H1 (cell line): ENCODE measurements around the gene SND1. TPM values are rescaled to one million over a fixed set of nuclear protein-coding genes. Genes with fewer than 3 reads are reported as not detected.
A peak's percentile ranks its signal among the peaks of the same experiment; 100 is the strongest.

Source experiments
- CTCF ChIA-PET: fragments of 300-600 bp; sonication (Branson Sonifier 250); formaldehyde crosslinking; loops from one replicate; lab custom pipeline; 2021; ENCODE audit not compliant: partially characterized antibody; lab: Charles Lee
- POLR2A ChIA-PET: fragments of 300-600 bp; sonication (Branson Sonifier 250); formaldehyde crosslinking; loops from one replicate; lab custom pipeline; 2021; ENCODE audit warnings: inconsistent platforms; ENCODE audit not compliant: partially characterized antibody; lab: Charles Lee
- DNase-seq, 2 experiments: peaks; one replicate each; pipeline versions ENCODE4 v3.0.0 to v3.0.0-alpha.2; 2010 to 2022; ENCODE audit warnings: low spot score in 2 of 2, low read depth in 1 of 2, mixed read lengths in 1 of 2
- FAIRE-seq: peaks from 2 replicates; lab custom pipeline; 2011; peaks lifted over from hg19 to GRCh38; lab: Jason Lieb, UNC
- H2AFZ ChIP-seq: 2 replicates; pipeline ENCODE4 v1.8.1; 2012; ENCODE audit warnings: low read length, inconsistent platforms
- H2AK5ac ChIP-seq: 2 replicates; pipeline ENCODE4 v1.6.1; 2013; ENCODE audit warnings: low read depth, low read length
- H2BK120ac ChIP-seq: replicated peaks from 2 replicates; pipeline ENCODE3; 2013; ENCODE audit warnings: low read depth, low read length, inconsistent platforms
- H2BK12ac ChIP-seq: 2 replicates; pipeline ENCODE4 v1.6.1; 2013; ENCODE audit warnings: low read depth, low read length
- H2BK15ac ChIP-seq: 2 replicates; pipeline ENCODE4 v1.6.1; 2013; ENCODE audit warnings: low read length
- H2BK20ac ChIP-seq: 2 replicates; pipeline ENCODE4 v1.6.1; 2013; ENCODE audit warnings: low read length
- H2BK5ac ChIP-seq: 2 replicates; pipeline ENCODE4 v1.6.1; 2013; ENCODE audit warnings: low read depth, low read length
- H3K14ac ChIP-seq: 2 replicates; pipeline ENCODE4 v1.6.1; 2013; ENCODE audit warnings: inconsistent platforms; ENCODE audit not compliant: insufficient read length
- H3K18ac ChIP-seq: 2 replicates; pipeline ENCODE4 v1.6.1; 2013; ENCODE audit warnings: low read length; ENCODE audit errors: extremely low read depth
- H3K23ac ChIP-seq: 2 replicates; pipeline ENCODE4 v1.6.1; 2013; ENCODE audit warnings: inconsistent platforms; ENCODE audit not compliant: insufficient read length
- H3K23me2 ChIP-seq: 2 replicates; pipeline ENCODE4 v1.6.1; 2013; ENCODE audit warnings: low read depth, low read length
- H3K27ac ChIP-seq: 2 replicates; pipeline ENCODE4 v1.6.1; 2011; ENCODE audit warnings: low read depth, low read length, inconsistent platforms
- H3K27me3 ChIP-seq, 4 experiments: replicated peaks in 1 of 4; 1 replicate in 1 of 4; 2 replicates in 3 of 4; pipeline versions ENCODE4 v1.6.1 to v1.8.1; 2011 to 2013; ENCODE audit warnings: low read length in 3 of 4, mild to moderate bottlenecking in 3 of 4, inconsistent platforms in 2 of 4, mixed read lengths in 2 of 4, moderate library complexity in 1 of 4; ENCODE audit not compliant: control insufficient read depth in 3 of 4, insufficient read depth in 3 of 4; ENCODE audit errors: extremely low read depth in 1 of 4
- H3K36me3 ChIP-seq, 4 experiments: 2 replicates each; pipeline versions ENCODE4 v1.6.1 to v1.8.1; 2011 to 2013; ENCODE audit warnings: mild to moderate bottlenecking in 4 of 4, low read length in 3 of 4, moderate library complexity in 2 of 4, control low read depth in 1 of 4, inconsistent platforms in 1 of 4; ENCODE audit not compliant: insufficient read depth in 4 of 4, control insufficient read depth in 2 of 4
- H3K4ac ChIP-seq: replicated peaks from 2 replicates; pipeline ENCODE3; 2013; ENCODE audit warnings: low read length, low read depth, mixed read lengths, inconsistent platforms; ENCODE audit not compliant: insufficient read length
- H3K4me1 ChIP-seq, 4 experiments: replicated peaks in 1 of 4; 1 replicate in 1 of 4; 2 replicates in 3 of 4; pipeline versions ENCODE4 v1.6.1 to v1.8.1; 2011 to 2013; ENCODE audit warnings: low read length in 3 of 4, inconsistent platforms in 2 of 4, mixed read lengths in 1 of 4; ENCODE audit not compliant: insufficient read depth in 4 of 4, control insufficient read depth in 3 of 4
- H3K4me2 ChIP-seq, 2 experiments: 2 replicates each; pipeline versions ENCODE4 v1.6.1 to v1.8.1; 2011 to 2013; ENCODE audit warnings: low read depth in 2 of 2, low read length in 2 of 2, control low read depth in 1 of 2, inconsistent platforms in 1 of 2, mild to moderate bottlenecking in 1 of 2; ENCODE audit not compliant: insufficient read depth in 1 of 2
- H3K4me3 ChIP-seq, 4 experiments: fragments of 200-600, 300-600 bp in 1 of 4; sonication (generic), shearing (Covaris generic), sonication (Bioruptor Twin) in 1 of 4; 2 replicates each; pipeline versions ENCODE4 v1.5.1 to v1.8.1; 2011 to 2016; ENCODE audit warnings: low read length in 4 of 4, low read depth in 3 of 4, control low read depth in 2 of 4, inconsistent platforms in 2 of 4, mild to moderate bottlenecking in 2 of 4, mixed read lengths in 1 of 4, moderate library complexity in 1 of 4; ENCODE audit not compliant: insufficient read depth in 2 of 4; ENCODE audit errors: extremely low read depth in 1 of 4
- H3K56ac ChIP-seq: replicated peaks from 2 replicates; pipeline ENCODE3; 2013; ENCODE audit warnings: low read depth, mild to moderate bottlenecking, mixed read lengths, low read length, inconsistent platforms; ENCODE audit not compliant: insufficient read length
- H3K79me1 ChIP-seq: 2 replicates; pipeline ENCODE4 v1.6.1; 2013; ENCODE audit warnings: low read depth, low read length, control low read depth
- H3K79me2 ChIP-seq, 2 experiments: 2 replicates each; pipeline versions ENCODE4 v1.6.1 to v1.8.1; 2012 to 2013; ENCODE audit warnings: low read length in 2 of 2, mild to moderate bottlenecking in 2 of 2, inconsistent platforms in 1 of 2; ENCODE audit not compliant: insufficient read depth in 2 of 2, control insufficient read depth in 1 of 2
- H3K9ac ChIP-seq, 4 experiments: replicated peaks in 1 of 4; 1 replicate in 1 of 4; 2 replicates in 3 of 4; pipeline versions ENCODE4 v1.6.1 to v1.8.1; 2011 to 2013; ENCODE audit warnings: low read depth in 3 of 4, low read length in 3 of 4, control low read depth in 2 of 4, mild to moderate bottlenecking in 2 of 4, moderate library complexity in 2 of 4, inconsistent platforms in 1 of 4; ENCODE audit errors: extremely low read depth in 1 of 4
- H3K9me3 ChIP-seq, 2 experiments: 2 replicates each; pipeline versions ENCODE4 v1.6.1 to v1.8.1; 2012 to 2013; ENCODE audit warnings: mild to moderate bottlenecking in 2 of 2, moderate library complexity in 2 of 2, control low read depth in 1 of 2, inconsistent platforms in 1 of 2, low read depth in 1 of 2, low read length in 1 of 2, mixed read lengths in 1 of 2; ENCODE audit not compliant: insufficient read depth in 2 of 2
- H4K20me1 ChIP-seq, 2 experiments: replicated peaks in 1 of 2; 2 replicates each; pipeline versions ENCODE3 to v1.8.1; 2011 to 2013; ENCODE audit warnings: inconsistent platforms in 2 of 2, low read length in 2 of 2, mild to moderate bottlenecking in 1 of 2; ENCODE audit not compliant: insufficient read depth in 2 of 2, control insufficient read depth in 1 of 2
- H4K5ac ChIP-seq: 2 replicates; pipeline ENCODE4 v1.6.1; 2013; ENCODE audit warnings: low read length, low read depth, mixed read lengths, inconsistent platforms; ENCODE audit not compliant: insufficient read length
- H4K8ac ChIP-seq: 2 replicates; pipeline ENCODE4 v1.8.0; 2013; ENCODE audit warnings: mild to moderate bottlenecking, moderate library complexity, low read length, inconsistent platforms; ENCODE audit not compliant: insufficient read depth; ENCODE audit errors: extremely low read depth
- H4K91ac ChIP-seq: replicated peaks from 2 replicates; pipeline ENCODE3; 2013; ENCODE audit warnings: low read length, mixed read lengths, inconsistent platforms; ENCODE audit not compliant: insufficient read length
- CBX5 ChIP-seq: fragments of 300-800, 300-1000 bp; sonication (generic); IDR thresholded peaks from 2 replicates; pipeline ENCODE4 v1.7.1; 2016; ENCODE audit warnings: antibody characterized with exemption, low read length, low read depth
- CHD1 ChIP-seq: IDR thresholded peaks from 2 replicates; pipeline ENCODE4 v1.6.1; 2012; ENCODE audit warnings: low read depth, low read length, improper control_type of control experiment
- EZH2 ChIP-seq: fragments of 200-600 bp; sonication (generic); IDR thresholded peaks from 2 replicates; pipeline ENCODE4 v1.7.1; 2012; ENCODE audit warnings: low read depth, mild to moderate bottlenecking, moderate library complexity, low read length, inconsistent platforms; ENCODE audit not compliant: severe bottlenecking
- POLR2AphosphoS5 ChIP-seq: IDR thresholded peaks from 2 replicates; pipeline ENCODE4 v1.6.1; 2011; ENCODE audit warnings: low read depth, low read length
- RBBP5 ChIP-seq: IDR thresholded peaks from 2 replicates; pipeline ENCODE4 v1.7.1; 2012; ENCODE audit warnings: low read depth, mild to moderate bottlenecking, inconsistent platforms, low read length, moderate library complexity, borderline replicate concordance
- RFX5 ChIP-seq: IDR thresholded peaks from 2 replicates; pipeline ENCODE4 v1.6.1; 2011; ENCODE audit warnings: low read depth, low read length, improper control_type of control experiment, borderline replicate concordance
- TAF1 ChIP-seq: IDR thresholded peaks from 2 replicates; pipeline ENCODE4 v1.6.1; 2011; ENCODE audit warnings: mild to moderate bottlenecking, low read depth, low read length
- TEAD4 ChIP-seq: IDR thresholded peaks from 2 replicates; pipeline ENCODE4 v1.6.1; 2012; ENCODE audit warnings: low read depth, low read length, inconsistent platforms, mixed read lengths
- ZNF274 ChIP-seq: IDR thresholded peaks from 2 replicates; pipeline ENCODE4 v1.7.0; 2012; ENCODE audit warnings: low read length, borderline replicate concordance; ENCODE audit errors: extremely low read depth
- WGBS, 2 experiments: shearing (Covaris generic) in 1 of 2; methylation state at CpG; one replicate each; pipeline versions ENCODE4 v1.1.6 to v1.1.7; 2013 to 2015; ENCODE audit warnings: low lambda C conversion rate in 2 of 2, mixed read lengths in 2 of 2, inconsistent platforms in 1 of 2, low coverage in 1 of 2, missing lambda C conversion rate in 1 of 2; ENCODE audit not compliant: insufficient replicate concordance in 2 of 2, insufficient coverage in 1 of 2, insufficient read length in 1 of 2; ENCODE audit errors: extremely low coverage in 1 of 2, missing lambda C conversion rate in 1 of 2; 5-methylcytosine and 5-hydroxymethylcytosine counted together
- polyA plus RNA-seq, 7 experiments: library from polyadenylated mRNA; depleted of rRNA in 3 of 7; stranded (reverse) in 5 of 7; unstranded in 2 of 7; fragments of >200 nt in 5 of 7; fragments of 200-250 nt in 2 of 7; gene quantifications; 1 replicate in 5 of 7; 2 replicates in 1 of 7; 4 replicates in 1 of 7; pipeline versions ENCODE4 v1.2.1 to v1.2.3, GENCODE V29; 2011 to 2013; ENCODE audit warnings: missing spikeins in 2 of 7, mixed read lengths in 2 of 7
- total RNA-seq: library from RNA; stranded (reverse); fragmentation: NEBNext Ultra II Directional; extraction: Animal tissue kit (Norgen Biotek cat#: 25700); gene quantifications from 2 replicates; pipeline ENCODE4 v1.2.1, GENCODE V29; 2021
- TF ChIP-seq, protein P1 (sequence below): IDR thresholded peaks from 2 replicates; pipeline ENCODE4 v1.6.1; 2012; ENCODE audit warnings: inconsistent platforms

The SND1 gene
- total and polyA plus RNA-seq, 2 of the 8 experiments (the other 6 are each of a cell fraction or from before 2014, with no cell fraction given), result 122 to 290 TPM

DNA sequence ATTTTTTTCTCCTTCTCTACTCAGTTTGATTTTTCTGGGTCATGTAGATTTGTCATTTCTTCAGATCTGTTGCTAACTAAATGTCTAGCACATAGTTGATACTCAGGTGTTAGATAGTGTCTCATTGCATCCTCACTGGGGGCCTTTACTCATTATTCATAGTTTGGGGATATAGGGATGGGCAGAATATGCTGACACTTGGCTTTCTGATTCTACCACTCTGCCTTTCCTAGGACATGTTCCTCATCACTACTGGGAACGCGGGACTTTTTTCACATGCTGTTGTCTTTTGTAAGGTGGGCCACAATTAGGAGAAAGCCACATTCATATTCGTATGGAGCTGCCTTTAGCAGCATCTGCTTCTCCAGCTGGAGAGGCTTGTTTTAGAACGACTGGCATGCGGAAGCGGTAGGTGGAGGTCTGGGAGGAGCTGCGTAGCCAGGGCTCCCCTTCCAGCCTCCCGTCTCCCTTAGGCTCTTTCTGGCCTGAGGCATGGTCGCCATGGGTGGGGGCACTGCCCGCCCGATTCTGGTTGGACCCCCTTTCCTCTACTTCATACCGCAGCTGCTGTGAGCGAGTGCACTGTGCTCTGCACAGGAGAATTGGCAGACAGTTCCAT is 78.8 kb downstream of the SND1 start:
- FAIRE-seq, result no peak
- Histone ChIP-seq H4K91ac (no peak overlapping the region), H2AK5ac (no peak overlapping the region), H3K14ac (no peak overlapping the region), H3K23ac (no peak overlapping the region), H3K4me2 (peak overlapping the region; percentile 14 to 20; a peak in 3 of 4 replicates), H3K18ac (0 out of 2 replicates have a peak overlapping the region, but pooled peaks have one; percentile 3), H4K20me1 (peaks cover 18 to 24% of the 10 kb centered on the region in 2 experiments), H3K79me2 (peaks cover 3 to 67% of the 10 kb centered on the region in 2 experiments), H4K8ac (no peak overlapping the region), H3K56ac (no peak overlapping the region), H3K4ac (no peak overlapping the region), H3K27ac (no peak overlapping the region), H2BK12ac (no peak overlapping the region), H3K4me1 (peaks cover 5 to 24% (median 12%) of the 10 kb centered on the region in 4 experiments), H3K27me3 (no peaks in the 10 kb centered on the region), H2BK5ac (peak overlapping the region; percentile 80), H3K9me3 (no peaks in the 10 kb centered on the region), H3K79me1 (peaks cover 6% of the 10 kb centered on the region), H3K23me2 (no peaks in the 10 kb centered on the region), H2BK15ac (no peak overlapping the region), H2BK120ac (no peak overlapping the region), H2AFZ (no peak overlapping the region), H3K9ac (no peak overlapping the region), H3K36me3 (peaks cover 2 to 15% (median 7%) of the 10 kb centered on the region in 4 experiments; a peak in 6 of 8 replicates), H3K4me3 (peak overlapping the region in 1 of 4 experiments; percentile 8; a peak in 1 of 8 replicates), H2BK20ac (no peak overlapping the region), H4K5ac (no peak overlapping the region)
- TF ChIP-seq EZH2 (no peak), RFX5 (no peak), CBX5 (no peak), TEAD4 (no peak), ZNF274 (no peak), TAF1 (no peak), RBBP5 (no peak), CHD1 (no peak), POLR2AphosphoS5 (no peak)
- TF ChIP-seq, protein P1, sequence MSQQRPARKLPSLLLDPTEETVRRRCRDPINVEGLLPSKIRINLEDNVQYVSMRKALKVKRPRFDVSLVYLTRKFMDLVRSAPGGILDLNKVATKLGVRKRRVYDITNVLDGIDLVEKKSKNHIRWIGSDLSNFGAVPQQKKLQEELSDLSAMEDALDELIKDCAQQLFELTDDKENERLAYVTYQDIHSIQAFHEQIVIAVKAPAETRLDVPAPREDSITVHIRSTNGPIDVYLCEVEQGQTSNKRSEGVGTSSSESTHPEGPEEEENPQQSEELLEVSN, result no peak
- ChIA-PET POLR2A (no interaction called here), CTCF (interaction anchor here (0.9 to 5.9 kb wide), 4 partner anchors 15 to 62 kb away, joined by 3 to 30 read pairs (median 5); no protein-coding TSS in a partner anchor)
- WGBS, 2 experiments, result 54% methylated on average over 13 of the region's 13 CpGs; no CpG with 5 or more reads in 1 of the 2 experiments
- no peak for DNase-seq
